Spleen (tissue), 7 donors: ENCODE results near the gene SYTL1.

Experiments used
- CTCF ChIP-seq, 11 experiments: fragments of 200-600 bp in 7 of 11; fragments of 450-650 bp in 4 of 11; sonication (generic) in 4 of 11; IDR thresholded peaks in 8 of 11; conservative IDR thresholded peaks in 3 of 11; 1 replicate in 7 of 11; 2 replicates in 4 of 11; pipeline versions ENCODE4 v1.4.0 to v1.8.0; 2016 to 2021; ENCODE audit warnings: antibody characterized with exemption in 11 of 11, inconsistent platforms in 4 of 11, mild to moderate bottlenecking in 1 of 11
- POLR2A ChIP-seq, 3 donors: fragments of 450-650 bp; IDR thresholded peaks; one replicate each; pipeline ENCODE4 v1.5.1; 2017; ENCODE audit warnings: antibody characterized with exemption in 3 of 3, mild to moderate bottlenecking in 1 of 3
- donor health status: DM: no; HTN: no; CAD: no; lungs with moderate emphysema.
- donor health status: DM: no; HTN: no; CAD: no.
- donor health status: DM: no; HTN: no; CAD: no.

GRCh38 chr1:27366113-27366410, 24.2 kb downstream of the SYTL1 start:
- no peak for TF ChIP-seq CTCF (IDR thresholded peaks at IDR 0.05 in 8 of 11, conservative IDR thresholded peaks at IDR 0.05 in 3 of 11)
- no peak for TF ChIP-seq POLR2A (IDR thresholded peaks at IDR 0.05)
